GM12878 (cell line): ENCODE measurements around the gene PRMT3. TPM values are rescaled to one million over a fixed set of nuclear protein-coding genes. Genes with fewer than 3 reads are reported as not detected.
"Not testable (repeated sequence)": the region's sequence is repeated elsewhere in the genome, so short reads cannot be mapped to it uniquely, and the experiment has no call there.

Experiments
- ATAC-seq: fragments of 200-7000 bp; cut with Tn5 transposase; 3 replicates; pipeline ENCODE4 v1.9.1; 2020; ENCODE audit warnings: mild to moderate bottlenecking, moderate library complexity
- BruUV-seq: library from RNA; stranded (reverse); fragments of 400-500 nt; replicated peaks from 2 replicates; lab custom pipeline; 2021; lab: Mats Ljungman, UMichigan
- CTCF ChIA-PET: fragments of 300-600 bp; sonication (Branson Sonifier 250); formaldehyde crosslinking; extraction: SDS; loops from one replicate; lab custom pipeline; 2021; ENCODE audit warnings: inconsistent platforms; lab: Yijun Ruan, JAX
- POLR2A ChIA-PET: fragments of 350-600 bp; formaldehyde crosslinking; extraction: SDS; loops from one replicate; lab custom pipeline; 2021; ENCODE audit warnings: inconsistent platforms; lab: Charles Lee
- RAD21 ChIA-PET: fragments of 300-600 bp; sonication (Branson Sonifier 250); formaldehyde crosslinking; loops from one replicate; lab custom pipeline; 2023; ENCODE audit warnings: antibody characterized with exemption; ENCODE audit not compliant: unreplicated experiment; lab: Charles Lee
- SMC1A ChIA-PET: fragments of 300-600 bp; sonication (Branson Sonifier 250); formaldehyde crosslinking; loops from one replicate; lab custom pipeline; 2023; ENCODE audit not compliant: unreplicated experiment, uncharacterized antibody; lab: Charles Lee
- DNase-seq: peaks from one replicate; pipeline ENCODE4 v3.0.0-alpha.2; 2011; ENCODE audit warnings: low read depth, low spot score
- FAIRE-seq: peaks from 3 replicates; lab custom pipeline; 2011; peaks lifted over from hg19 to GRCh38; lab: Jason Lieb, UNC
- H2AFZ ChIP-seq: 2 replicates; pipeline ENCODE4 v1.6.0; 2011; ENCODE audit warnings: low read depth, low read length, control low read depth; ENCODE audit not compliant: control insufficient read depth
- H3K27ac ChIP-seq: 2 replicates; pipeline ENCODE4 v1.5.1; 2011; ENCODE audit warnings: control low read depth; ENCODE audit not compliant: control insufficient read depth, insufficient read depth
- H3K27me3 ChIP-seq, 2 experiments: replicated peaks in 1 of 2; 2 replicates each; pipeline versions ENCODE4 v1.6.0 to v1.6.1; 2011; ENCODE audit warnings: low read length in 1 of 2; ENCODE audit not compliant: control insufficient read depth in 2 of 2, insufficient read depth in 2 of 2
- H3K36me3 ChIP-seq, 2 experiments: 2 replicates each; pipeline ENCODE4 v1.5.1; 2011; ENCODE audit warnings: low read length in 1 of 2; ENCODE audit not compliant: control insufficient read depth in 2 of 2, insufficient read depth in 2 of 2
- H3K4me1 ChIP-seq: 2 replicates; pipeline ENCODE4 v1.6.1; 2011; ENCODE audit warnings: mild to moderate bottlenecking, low read length, moderate library complexity, mixed read lengths; ENCODE audit not compliant: control insufficient read depth, insufficient read depth
- H3K4me2 ChIP-seq: 2 replicates; pipeline ENCODE4 v1.6.0; 2011; ENCODE audit warnings: control low read depth; ENCODE audit not compliant: control insufficient read depth, insufficient read depth
- H3K4me3 ChIP-seq: fragments of 200-600 bp; sonication (generic); 2 replicates; pipeline ENCODE4 v1.5.1; 2016
- H3K79me2 ChIP-seq: 2 replicates; pipeline ENCODE4 v1.6.0; 2011; ENCODE audit warnings: low read length; ENCODE audit not compliant: control insufficient read depth, insufficient read depth
- H3K9ac ChIP-seq: 2 replicates; pipeline ENCODE4 v1.8.0; 2011; ENCODE audit warnings: low read length, control low read depth, mixed read lengths; ENCODE audit not compliant: control insufficient read depth, insufficient read depth
- H3K9me3 ChIP-seq: replicated peaks from 3 replicates; pipeline ENCODE4 v1.5.1; 2011; ENCODE audit warnings: mild to moderate bottlenecking, low read length; ENCODE audit not compliant: control insufficient read depth, insufficient read depth
- H4K20me1 ChIP-seq: 2 replicates; pipeline ENCODE4 v1.6.0; 2011; ENCODE audit not compliant: control insufficient read depth, insufficient read depth
- CBX3 ChIP-seq: fragments of 200-600 bp; sonication (generic); IDR thresholded peaks from 2 replicates; pipeline ENCODE4 v1.6.1; 2016; ENCODE audit warnings: low read depth, borderline replicate concordance
- FOXM1 ChIP-seq: IDR thresholded peaks from 2 replicates; pipeline ENCODE4 v1.6.1; 2012; ENCODE audit warnings: low read depth, mild to moderate bottlenecking, inconsistent platforms, low read length, moderate library complexity
- IKZF1 ChIP-seq: fragments of 450-650 bp; conservative IDR thresholded peaks from 2 replicates; pipeline ENCODE4 v1.6.1; 2017; ENCODE audit warnings: antibody characterized with exemption, mild to moderate bottlenecking
- IKZF2 ChIP-seq, 2 experiments: fragments of 450-650 bp; IDR thresholded peaks; 2 replicates each; pipeline ENCODE4 v1.6.1; 2017; ENCODE audit warnings: mild to moderate bottlenecking in 2 of 2, moderate library complexity in 2 of 2
- RB1 ChIP-seq: fragments of 450-650 bp; formaldehyde crosslinking; IDR thresholded peaks from 2 replicates; pipeline ENCODE4 v1.6.1; 2017; ENCODE audit warnings: mild to moderate bottlenecking, borderline replicate concordance
- SP1 ChIP-seq: IDR thresholded peaks from one replicate; pipeline ENCODE4 v1.6.1; 2011; ENCODE audit warnings: low read depth, low read length
- TBL1XR1 ChIP-seq: IDR thresholded peaks from 2 replicates; pipeline ENCODE4 v1.6.1; 2012; ENCODE audit warnings: low read depth, low read length, improper control_type of control experiment
- WRNIP1 ChIP-seq: IDR thresholded peaks from 2 replicates; pipeline ENCODE4 v1.6.1; 2011; ENCODE audit warnings: low read depth, low read length, improper control_type of control experiment, borderline replicate concordance
- WGBS: methylation state at CpG from one replicate; pipeline ENCODE4 v1.1.6; 2016; ENCODE audit warnings: low lambda C conversion rate; ENCODE audit not compliant: insufficient replicate concordance, insufficient coverage; ENCODE audit errors: missing lambda C conversion rate; 5-methylcytosine and 5-hydroxymethylcytosine counted together
- in situ Hi-C: fragments of 300-500 bp; cut with MboI; formaldehyde crosslinking; loops from 9 replicates; pipeline ENCODE4 v1.14.3; 2018; ENCODE audit warnings: mixed read lengths
- intact Hi-C: fragments of 100-400 bp; cut with micrococcal nuclease; formaldehyde crosslinking; loops from one replicate; pipeline ENCODE4 v1.14.2; 2022; ENCODE audit not compliant: unreplicated experiment
- polyA plus RNA-seq, 11 experiments: library from polyadenylated mRNA; depleted of rRNA in 4 of 11; unstranded in 6 of 11; stranded (reverse) in 5 of 11; fragments of >200 nt; fragmentation: Nextera tagmentation in 4 of 11; fragmentation: Illumina TruSeq in 1 of 11; extraction: Ambion mirVana in 4 of 11; extraction: Trizol in 1 of 11; gene quantifications; 1 replicate in 1 of 11; 2 replicates in 10 of 11; pipeline versions ENCODE4 v1.2.1 to v1.2.3, GENCODE V29; 2011 to 2016; ENCODE audit warnings: inconsistent platforms in 2 of 11, missing spikeins in 2 of 11, low read depth in 1 of 11
- total RNA-seq, 4 experiments: library from RNA; depleted of rRNA in 3 of 4; stranded (reverse); fragments of >200 nt in 3 of 4; fragmentation: Illumina TruSeq in 1 of 4; extraction: Trizol in 1 of 4; gene quantifications; 2 replicates each; pipeline versions ENCODE4 v1.2.1 to v1.2.3, GENCODE V29; 2013 to 2021

PRMT3 gene
- total and polyA plus RNA-seq, 10 of the 15 experiments (the other 5 are each of a cell fraction or from before 2014, with no cell fraction given) = 13.9 to 52.1 (median 27.7) TPM

GRCh38 chr11:20556396-20556795, 168.9 kb downstream of the PRMT3 start:
- H3K4me1 ChIP-seq, ATAC-seq, BruUV-seq, H3K27me3 ChIP-seq, H4K20me1 ChIP-seq, H3K4me3 ChIP-seq, H3K9me3 ChIP-seq, H2AFZ ChIP-seq, RAD21 ChIA-PET, H3K4me2 ChIP-seq, in situ Hi-C loops, intact Hi-C loops, H3K9ac ChIP-seq, SMC1A ChIA-PET, POLR2A ChIA-PET, DNase-seq, FAIRE-seq, H3K36me3 ChIP-seq, H3K27ac ChIP-seq, CTCF ChIA-PET, H3K79me2 ChIP-seq: not testable (repeated sequence)

DNA sequence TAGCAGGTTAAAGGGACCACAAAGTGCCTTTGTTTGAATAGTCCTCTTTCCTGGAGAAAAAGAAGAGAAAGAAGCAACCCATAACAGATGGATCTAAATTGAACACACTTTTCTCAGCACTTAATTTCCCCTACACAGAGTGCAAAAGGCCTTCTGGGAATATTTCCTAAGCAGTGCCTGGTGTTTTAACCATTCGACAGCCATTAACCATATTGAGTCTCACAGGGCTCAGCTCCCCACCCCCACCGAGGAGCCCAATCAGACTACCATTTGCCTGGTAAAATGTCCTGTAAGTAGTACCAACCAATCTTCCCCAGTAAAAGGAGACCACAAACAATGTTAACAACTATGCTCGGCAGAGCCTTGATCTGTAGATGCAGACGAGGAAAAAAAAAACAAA, 171.2 kb downstream of the PRMT3 start:
- SMC1A ChIA-PET = no interaction called here
- DNase-seq = no peak
- H2AFZ ChIP-seq = no peak overlapping the region
- TF ChIP-seq IKZF1 = no peak
- TF ChIP-seq IKZF2 (IDR thresholded peaks at IDR 0.05) = no peak
- no peak for TF ChIP-seq RB1
- TF ChIP-seq TBL1XR1 = no peak
- no peak for TF ChIP-seq FOXM1
- no peak for TF ChIP-seq SP1
- no peak for TF ChIP-seq CBX3
- no peak for TF ChIP-seq WRNIP1
- TF ChIP-seq, all 136 proteins: peak for 0
- H3K36me3 ChIP-seq = no peaks in the 10 kb centered on the region
- ChIA-PET RAD21 (no interaction called here), POLR2A (no interaction called here), CTCF (no interaction called here)
- ATAC-seq (no peak), FAIRE-seq (no peak)
- H3K9ac ChIP-seq = no peak overlapping the region
- intact Hi-C loops (no loop called here), in situ Hi-C loops (no loop called here)
- no peaks in the 10 kb centered on the region for H3K79me2 ChIP-seq
- H3K4me2 ChIP-seq = no peak overlapping the region
- no peaks in the 10 kb centered on the region; the same call in 2 of the 3 replicates for H3K9me3 ChIP-seq
- H3K4me3 ChIP-seq = no peak overlapping the region
- no peaks in the 10 kb centered on the region; a peak in 1 of 4 replicates for H3K27me3 ChIP-seq
- no TSS peak for BruUV-seq
- H4K20me1 ChIP-seq = no peaks in the 10 kb centered on the region
- WGBS = 75% methylated on average over 4 of the region's 4 CpGs
- no peak overlapping the region for H3K27ac ChIP-seq
- H3K4me1 ChIP-seq = no peaks in the 10 kb centered on the region

Other genes with a start within 250 kb of the PRMT3 start
- gene DBX1, start 227.2 kb upstream of the PRMT3 start, total RNA-seq (2014; rRNA removed) = not detected in 2 replicates
- not detected in 2 replicates for gene DBX1, start 227.2 kb upstream of the PRMT3 start, total RNA-seq (2014; rRNA removed; fragmentation: Illumina TruSeq; extraction: Trizol)
- not detected in 2 replicates for gene DBX1, start 227.2 kb upstream of the PRMT3 start, total RNA-seq (2021)
- not detected in 2 replicates for gene DBX1, start 227.2 kb upstream of the PRMT3 start, polyA plus RNA-seq (2011; rRNA removed)
- not detected in 2 replicates for gene DBX1, start 227.2 kb upstream of the PRMT3 start, polyA plus RNA-seq (2014; fragmentation: Illumina TruSeq; extraction: Trizol)
- not detected for gene DBX1, start 227.2 kb upstream of the PRMT3 start, polyA plus RNA-seq (2014; fragmentation: Nextera tagmentation; extraction: Ambion mirVana)
- gene DBX1, start 227.2 kb upstream of the PRMT3 start, polyA plus RNA-seq (2014; rRNA removed) = not detected in 2 replicates
- gene DBX1, start 227.2 kb upstream of the PRMT3 start, polyA plus RNA-seq (2016; fragmentation: Nextera tagmentation; extraction: Ambion mirVana) = not detected
- gene HTATIP2, start 24.0 kb upstream of the PRMT3 start, total RNA-seq (2014; rRNA removed) = 36.9 and 40.7 TPM in 2 replicates
- 40.1 and 40.6 TPM in 2 replicates for gene HTATIP2, start 24.0 kb upstream of the PRMT3 start, total RNA-seq (2014; rRNA removed; fragmentation: Illumina TruSeq; extraction: Trizol)
- 29.0 and 34.4 TPM in 2 replicates for gene HTATIP2, start 24.0 kb upstream of the PRMT3 start, total RNA-seq (2021)
- gene HTATIP2, start 24.0 kb upstream of the PRMT3 start, polyA plus RNA-seq (2011; rRNA removed) = 25.4 and 31.7 TPM in 2 replicates
- 44.4 and 55.2 TPM in 2 replicates for gene HTATIP2, start 24.0 kb upstream of the PRMT3 start, polyA plus RNA-seq (2014; fragmentation: Illumina TruSeq; extraction: Trizol)
- 10 to 100 TPM; 51.0 to 58.5 TPM for gene HTATIP2, start 24.0 kb upstream of the PRMT3 start, polyA plus RNA-seq (2014; fragmentation: Nextera tagmentation; extraction: Ambion mirVana)
- 33.0 and 39.3 TPM in 2 replicates for gene HTATIP2, start 24.0 kb upstream of the PRMT3 start, polyA plus RNA-seq (2014; rRNA removed)
- gene HTATIP2, start 24.0 kb upstream of the PRMT3 start, polyA plus RNA-seq (2016; fragmentation: Nextera tagmentation; extraction: Ambion mirVana) = 10 to 100 TPM; 48.4 to 54.4 TPM
- gene SLC6A5, start 211.9 kb downstream of the PRMT3 start, total RNA-seq (2014; rRNA removed) = not detected in 2 replicates
- not detected in 2 replicates for gene SLC6A5, start 211.9 kb downstream of the PRMT3 start, total RNA-seq (2014; rRNA removed; fragmentation: Illumina TruSeq; extraction: Trizol)
- not detected in 2 replicates for gene SLC6A5, start 211.9 kb downstream of the PRMT3 start, total RNA-seq (2021)
- 0.01 TPM in 1 of 2 replicates, not detected in the other for gene SLC6A5, start 211.9 kb downstream of the PRMT3 start, polyA plus RNA-seq (2011; rRNA removed)
- gene SLC6A5, start 211.9 kb downstream of the PRMT3 start, polyA plus RNA-seq (2014; fragmentation: Illumina TruSeq; extraction: Trizol) = not detected in 2 replicates
- gene SLC6A5, start 211.9 kb downstream of the PRMT3 start, polyA plus RNA-seq (2014; fragmentation: Nextera tagmentation; extraction: Ambion mirVana) = not detected
- gene SLC6A5, start 211.9 kb downstream of the PRMT3 start, polyA plus RNA-seq (2014; rRNA removed) = not detected in 2 replicates
- gene SLC6A5, start 211.9 kb downstream of the PRMT3 start, polyA plus RNA-seq (2016; fragmentation: Nextera tagmentation; extraction: Ambion mirVana) = not detected